ENCODE data around the gene TMEM125. TPM values are rescaled to one million over a fixed set of nuclear protein-coding genes. Genes with fewer than 3 reads are reported as not detected.

The TMEM125 gene
- total RNA-seq, 1 donor from 2014 or later, result 0.73 TPM

DNA sequence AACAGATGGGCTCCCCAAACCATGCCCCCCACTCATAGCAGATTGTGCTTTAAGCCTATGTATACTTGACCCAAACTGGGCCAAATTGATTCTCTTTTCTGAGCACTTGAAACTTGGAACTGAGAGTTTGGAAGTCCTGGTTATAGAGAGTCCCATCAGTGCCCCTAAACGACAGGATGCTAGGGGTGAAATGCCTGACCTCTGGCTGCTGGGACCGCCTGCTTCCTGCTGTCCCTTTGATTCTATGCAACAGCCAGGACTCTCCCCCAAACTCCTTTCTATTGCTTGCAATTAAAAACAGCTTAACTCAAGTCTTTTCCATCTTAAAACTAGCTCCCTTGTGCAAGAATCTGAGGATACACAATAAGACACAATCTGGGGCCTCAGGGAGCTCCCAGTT is 10.9 kb downstream of the TMEM125 start:
- H3K36me3 Mint-ChIP-seq, result no peaks in the 10 kb centered on the region
- no peak overlapping the region for H3K4me3 ChIP-seq
- H3K4me1 ChIP-seq, result peaks cover 13% of the 10 kb centered on the region
- peaks cover 17% of the 10 kb centered on the region for H3K27me3 Mint-ChIP-seq (ENCODE audit: insufficient read depth, low read depth)
- H3K27ac ChIP-seq, result no peak overlapping the region
- TF ChIP-seq EZH2phosphoT487 (IDR thresholded peaks at IDR 0.05), result no peak
- TF ChIP-seq CTCF (IDR thresholded peaks at IDR 0.05), result no peak
- TF ChIP-seq EZH2 (IDR thresholded peaks at IDR 0.05), result no peak
- H2AFZ ChIP-seq (replicated peaks), result no peak overlapping the region
- H3K27me3 ChIP-seq, result no peaks in the 10 kb centered on the region
- H4K20me1 ChIP-seq (ENCODE audit: low read depth), result no peaks in the 10 kb centered on the region
- H3F3A ChIP-seq (ENCODE audit: low read depth), result no peaks in the 10 kb centered on the region
- H3K4me1 Mint-ChIP-seq, result peaks cover 20% of the 10 kb centered on the region
- H3K36me3 ChIP-seq, result no peaks in the 10 kb centered on the region
- H3K9ac ChIP-seq, result no peak overlapping the region
- H3K4me3 Mint-ChIP-seq, result no peak overlapping the region
- DNase-seq (ENCODE audit: low spot score), result no peak
- no peaks in the 10 kb centered on the region for H3K9me3 ChIP-seq (ENCODE audit: low read depth)
- H3K79me2 ChIP-seq (ENCODE audit: low read depth), result no peaks in the 10 kb centered on the region
- H3K9me3 Mint-ChIP-seq, result peaks cover 6% of the 10 kb centered on the region
- H3K27ac Mint-ChIP-seq, result no peak overlapping the region
- no peak overlapping the region for H3K4me2 ChIP-seq

DNA sequence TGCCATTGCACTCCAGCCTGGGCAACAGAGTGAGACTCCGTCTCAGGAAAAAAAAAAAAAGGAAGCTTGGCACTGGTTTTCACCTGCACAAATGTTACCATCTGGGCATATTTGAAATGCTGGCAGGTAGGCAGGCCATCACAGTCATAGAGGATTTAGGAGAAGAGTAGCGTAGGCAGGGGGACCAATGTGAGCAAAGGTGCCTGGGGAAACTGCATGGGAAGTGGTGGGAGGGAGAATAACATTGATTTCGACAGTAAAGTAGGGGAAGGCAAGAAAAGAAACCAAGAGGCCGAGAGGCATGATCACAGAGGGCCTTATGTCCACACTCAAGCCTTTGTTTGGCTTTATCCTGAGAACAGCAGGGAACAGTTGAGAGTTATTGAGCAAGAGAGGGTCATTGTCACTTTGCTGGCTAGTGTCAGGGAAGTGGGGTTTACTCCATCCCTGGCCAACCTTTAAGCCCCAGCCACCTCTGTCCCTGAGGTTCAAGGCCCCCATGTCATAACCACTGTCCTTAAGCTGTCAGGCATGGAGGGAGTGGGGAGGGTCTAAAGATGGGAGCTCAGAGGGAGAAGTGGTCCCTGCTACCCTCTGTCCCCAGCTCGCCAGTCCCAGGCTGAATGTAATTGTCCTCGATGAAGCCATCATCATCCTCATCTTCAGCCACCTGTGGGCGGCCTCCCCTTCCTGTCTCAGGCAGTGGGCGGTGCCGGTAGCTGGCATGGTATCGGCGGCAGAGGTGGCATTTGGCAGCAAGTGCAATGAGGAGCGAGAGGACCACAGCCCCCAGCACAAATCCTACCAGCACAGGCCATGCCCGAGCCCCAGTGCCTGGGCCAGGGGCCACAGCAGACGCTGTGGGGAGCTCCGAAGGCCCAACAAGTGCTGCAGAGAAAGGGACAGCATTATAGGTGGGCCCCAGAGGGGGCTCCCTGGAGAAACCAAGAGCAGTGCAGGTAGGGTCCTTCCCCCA is 12.7 kb downstream of the TMEM125 start:
- H3K27me3 ChIP-seq, result no peaks in the 10 kb centered on the region
- H3K27me3 Mint-ChIP-seq (ENCODE audit: insufficient read depth, low read depth), result peaks cover 14% of the 10 kb centered on the region
- peaks cover 13% of the 10 kb centered on the region for H3K4me1 ChIP-seq
- H4K20me1 ChIP-seq (ENCODE audit: low read depth), result no peaks in the 10 kb centered on the region
- H3K4me3 Mint-ChIP-seq, result no peak overlapping the region
- H3K79me2 ChIP-seq (ENCODE audit: low read depth), result no peaks in the 10 kb centered on the region
- H3F3A ChIP-seq (ENCODE audit: low read depth), result no peaks in the 10 kb centered on the region
- H3K9me3 Mint-ChIP-seq, result peaks cover 6% of the 10 kb centered on the region
- peak overlapping the region; percentile 35 for H3K4me2 ChIP-seq
- no peak for TF ChIP-seq CTCF (IDR thresholded peaks at IDR 0.05)
- no peak for TF ChIP-seq EZH2phosphoT487 (IDR thresholded peaks at IDR 0.05)
- no peak for TF ChIP-seq EZH2 (IDR thresholded peaks at IDR 0.05)
- no peak for DNase-seq (ENCODE audit: low spot score)
- no peaks in the 10 kb centered on the region for H3K9me3 ChIP-seq (ENCODE audit: low read depth)
- peaks cover 20% of the 10 kb centered on the region for H3K4me1 Mint-ChIP-seq
- H3K36me3 Mint-ChIP-seq, result no peaks in the 10 kb centered on the region
- no peaks in the 10 kb centered on the region for H3K36me3 ChIP-seq
- no peak overlapping the region for H3K27ac ChIP-seq
- H3K27ac Mint-ChIP-seq, result peak overlapping the region; percentile 83
- no peak overlapping the region for H2AFZ ChIP-seq (replicated peaks)
- no peak overlapping the region for H3K9ac ChIP-seq
- no peak overlapping the region for H3K4me3 ChIP-seq

DNA sequence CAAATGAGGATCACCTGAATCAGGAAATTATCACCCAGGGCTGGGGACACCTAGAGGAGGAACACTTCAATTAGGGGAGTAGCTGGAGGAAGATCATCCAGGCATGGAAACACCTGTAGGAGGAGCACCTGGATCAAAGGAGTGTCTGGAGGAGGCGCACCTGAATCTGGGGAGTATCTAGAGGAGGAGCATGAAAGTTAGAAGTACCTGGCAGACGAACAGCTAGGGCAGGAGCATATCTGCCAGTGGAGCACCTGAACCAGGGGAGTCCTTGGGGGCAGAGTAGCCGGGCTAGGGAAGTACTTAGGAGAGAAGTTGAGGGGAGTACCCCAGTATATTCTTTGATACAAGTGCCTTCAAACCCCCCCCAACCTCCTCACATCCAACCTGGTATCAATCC is 14.3 kb downstream of the TMEM125 start:
- no peak overlapping the region for H3K27ac Mint-ChIP-seq
- no peaks in the 10 kb centered on the region for H3K9me3 ChIP-seq (ENCODE audit: low read depth)
- H3K9ac ChIP-seq, result no peak overlapping the region
- H3K4me3 ChIP-seq, result no peak overlapping the region
- H3K4me1 Mint-ChIP-seq, result peaks cover 20% of the 10 kb centered on the region
- no peak overlapping the region for H2AFZ ChIP-seq (replicated peaks)
- DNase-seq (ENCODE audit: low spot score), result no peak
- H3K27me3 Mint-ChIP-seq (ENCODE audit: insufficient read depth, low read depth), result peaks cover 10% of the 10 kb centered on the region
- H3K9me3 Mint-ChIP-seq, result peaks cover 6% of the 10 kb centered on the region
- no peak overlapping the region for H3K4me3 Mint-ChIP-seq
- TF ChIP-seq EZH2 (IDR thresholded peaks at IDR 0.05), result no peak
- no peak for TF ChIP-seq CTCF (IDR thresholded peaks at IDR 0.05)
- TF ChIP-seq EZH2phosphoT487 (IDR thresholded peaks at IDR 0.05), result no peak
- H3F3A ChIP-seq (ENCODE audit: low read depth), result no peaks in the 10 kb centered on the region
- no peaks in the 10 kb centered on the region for H3K79me2 ChIP-seq (ENCODE audit: low read depth)
- H4K20me1 ChIP-seq (ENCODE audit: low read depth), result no peaks in the 10 kb centered on the region
- no peaks in the 10 kb centered on the region for H3K27me3 ChIP-seq
- no peaks in the 10 kb centered on the region for H3K36me3 ChIP-seq
- H3K4me1 ChIP-seq, result peaks cover 13% of the 10 kb centered on the region
- H3K27ac ChIP-seq, result no peak overlapping the region
- H3K36me3 Mint-ChIP-seq, result no peaks in the 10 kb centered on the region
- no peak overlapping the region for H3K4me2 ChIP-seq
